AG04449 (cell line): ENCODE measurements around the gene MNAT1.

ENCODE experiments used
- CTCF ChIA-PET: fragments of 350-600 bp; formaldehyde crosslinking; extraction: SDS; loops from one replicate; lab custom pipeline; 2021; ENCODE audit warnings: antibody characterized with exemption; lab: Yijun Ruan, JAX
- POLR2A ChIA-PET: fragments of 400-600, 350-600 bp; formaldehyde crosslinking; extraction: SDS; loops from one replicate; lab custom pipeline; 2020; ENCODE audit warnings: antibody characterized with exemption, inconsistent platforms; lab: Yijun Ruan, JAX
- DNase-seq: peaks from one replicate; pipeline ENCODE4 v3.0.0-alpha.2; 2010; ENCODE audit warnings: low read depth, low spot score
- H3K4me3 ChIP-seq: 2 replicates; pipeline ENCODE4 v1.5.1; 2011; ENCODE audit warnings: low read depth, mild to moderate bottlenecking, control low read depth, low read length
- TF ChIP-seq, protein P1 (sequence below): IDR thresholded peaks from one replicate; pipeline ENCODE4 v1.5.1; 2011; ENCODE audit warnings: mild to moderate bottlenecking, moderate library complexity, low read length, control low read depth, inconsistent platforms; ENCODE audit not compliant: insufficient read depth; ENCODE audit errors: missing control alignments

The MNAT1 gene

DNA sequence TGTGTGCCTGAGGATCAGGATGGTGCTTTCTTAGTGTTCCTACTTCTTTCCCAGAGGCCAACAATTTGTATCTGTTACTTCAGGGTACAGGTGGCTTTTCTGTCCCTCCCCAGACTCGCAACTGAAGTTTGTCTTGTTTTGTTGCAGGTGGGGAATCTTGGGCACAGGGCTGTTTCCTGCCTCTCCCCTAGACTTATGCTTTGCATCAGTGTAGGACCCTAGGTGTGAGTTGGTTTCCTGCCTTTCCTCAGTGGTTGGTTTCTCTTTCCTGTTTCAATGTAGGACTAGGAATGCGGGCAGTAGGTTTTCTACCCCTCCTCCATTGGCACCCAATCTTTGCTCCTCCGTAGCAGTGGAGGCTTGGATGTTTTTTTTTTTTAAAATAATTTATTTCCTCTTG, 159.3 kb downstream of the MNAT1 start:
- CTCF ChIA-PET = no interaction called here
- TF ChIP-seq, protein P1, sequence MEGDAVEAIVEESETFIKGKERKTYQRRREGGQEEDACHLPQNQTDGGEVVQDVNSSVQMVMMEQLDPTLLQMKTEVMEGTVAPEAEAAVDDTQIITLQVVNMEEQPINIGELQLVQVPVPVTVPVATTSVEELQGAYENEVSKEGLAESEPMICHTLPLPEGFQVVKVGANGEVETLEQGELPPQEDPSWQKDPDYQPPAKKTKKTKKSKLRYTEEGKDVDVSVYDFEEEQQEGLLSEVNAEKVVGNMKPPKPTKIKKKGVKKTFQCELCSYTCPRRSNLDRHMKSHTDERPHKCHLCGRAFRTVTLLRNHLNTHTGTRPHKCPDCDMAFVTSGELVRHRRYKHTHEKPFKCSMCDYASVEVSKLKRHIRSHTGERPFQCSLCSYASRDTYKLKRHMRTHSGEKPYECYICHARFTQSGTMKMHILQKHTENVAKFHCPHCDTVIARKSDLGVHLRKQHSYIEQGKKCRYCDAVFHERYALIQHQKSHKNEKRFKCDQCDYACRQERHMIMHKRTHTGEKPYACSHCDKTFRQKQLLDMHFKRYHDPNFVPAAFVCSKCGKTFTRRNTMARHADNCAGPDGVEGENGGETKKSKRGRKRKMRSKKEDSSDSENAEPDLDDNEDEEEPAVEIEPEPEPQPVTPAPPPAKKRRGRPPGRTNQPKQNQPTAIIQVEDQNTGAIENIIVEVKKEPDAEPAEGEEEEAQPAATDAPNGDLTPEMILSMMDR = no peak
- POLR2A ChIA-PET = no interaction called here
- H3K4me3 ChIP-seq = no peak overlapping the region
- no peak for DNase-seq

DNA sequence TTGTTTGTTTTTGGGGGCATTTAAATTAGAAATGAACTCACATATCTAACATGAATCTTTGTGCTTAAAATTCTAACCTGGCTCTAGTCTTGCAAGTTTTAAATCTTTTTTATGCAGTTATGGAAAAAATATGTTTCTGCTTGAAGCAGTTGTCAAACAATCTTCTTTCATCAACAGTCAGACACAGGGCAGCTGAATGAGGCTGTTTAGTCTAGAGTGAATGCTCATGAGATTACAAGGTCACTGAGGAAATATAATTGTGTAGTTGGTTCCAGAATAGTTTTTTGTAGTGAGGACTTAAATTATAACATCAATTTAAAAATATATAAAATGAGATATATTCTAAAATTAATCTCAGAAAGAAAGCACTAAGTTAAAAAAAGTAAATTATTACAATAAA, 169.8 kb downstream of the MNAT1 start:
- no peak for DNase-seq
- TF ChIP-seq, protein P1 = no peak
- CTCF ChIA-PET = no interaction called here
- H3K4me3 ChIP-seq = no peak overlapping the region
- POLR2A ChIA-PET = no interaction called here

- CTCF ChIA-PET = no interaction called here
- no peak overlapping the region for H3K4me3 ChIP-seq
- TF ChIP-seq, protein P1 = no peak
- DNase-seq = no peak
- POLR2A ChIA-PET = no interaction called here
These were observed 171.4 kb downstream of the MNAT1 start for GRCh38 chr14:60905923-60906322.

GRCh38 chr14:60915781-60916180, 181.2 kb downstream of the MNAT1 start:
- POLR2A ChIA-PET = no interaction called here
- no peak overlapping the region for H3K4me3 ChIP-seq
- CTCF ChIA-PET = no interaction called here
- no peak for DNase-seq
- TF ChIP-seq, protein P1 = no peak

GRCh38 chr14:60922050-60922449, 187.5 kb downstream of the MNAT1 start:
- CTCF ChIA-PET = no interaction called here
- POLR2A ChIA-PET = no interaction called here
- TF ChIP-seq, protein P1 = no peak
- no peak overlapping the region for H3K4me3 ChIP-seq
- DNase-seq = no peak

DNA sequence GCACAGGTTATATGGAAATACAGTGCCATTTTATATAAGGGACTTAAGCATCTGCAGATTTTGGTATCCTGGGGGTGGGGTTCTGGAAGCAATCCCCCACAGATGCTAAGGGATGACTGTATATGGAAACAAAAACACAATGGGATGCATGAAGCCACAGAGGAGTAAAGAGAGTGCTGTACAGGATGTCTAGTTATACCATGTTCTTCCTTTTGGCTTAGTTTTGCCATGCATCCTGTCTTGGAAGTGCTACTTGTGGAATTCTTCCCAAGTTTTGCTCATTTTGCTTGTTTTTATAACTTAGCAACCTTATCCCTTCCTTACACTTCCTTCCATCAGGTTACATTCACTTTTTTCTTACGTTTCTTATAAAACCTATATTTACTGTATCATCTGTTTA, 190.7 kb downstream of the MNAT1 start:
- H3K4me3 ChIP-seq = no peak overlapping the region
- CTCF ChIA-PET = no interaction called here
- POLR2A ChIA-PET = no interaction called here
- TF ChIP-seq, protein P1 = no peak
- DNase-seq = no peak
